PC-9 (cell line): Measurements from ENCODE around the gene RASSF4. TPM values are rescaled to one million over a fixed set of nuclear protein-coding genes. Genes with fewer than 3 reads are reported as not detected.
A peak's percentile ranks its signal among the peaks of the same experiment; 100 is the strongest.

Experiments used
- BruUV-seq: library from RNA; stranded (reverse); fragments of 400-500 nt; replicated peaks from 2 replicates; lab custom pipeline; 2021; lab: Mats Ljungman, UMichigan
- CTCF ChIA-PET: fragments of 300-600 bp; sonication (Branson Sonifier 250); formaldehyde crosslinking; loops from one replicate; lab custom pipeline; 2022; ENCODE audit warnings: antibody characterized with exemption; lab: Charles Lee
- POLR2A ChIA-PET: fragments of 300-600 bp; sonication (Branson Sonifier 250); formaldehyde crosslinking; loops from one replicate; lab custom pipeline; 2022; ENCODE audit warnings: antibody characterized with exemption; ENCODE audit not compliant: unreplicated experiment; lab: Charles Lee
- DNase-seq, 2 experiments: peaks; one replicate each; pipeline versions ENCODE4 v3.0.0 to v3.0.0-alpha.2; 2015 to 2022; ENCODE audit warnings: mixed read lengths in 1 of 2
- H2AFZ ChIP-seq: fragments of 200-600 bp; sonication (generic); 2 replicates; pipeline ENCODE4 v1.8.1; 2017; ENCODE audit warnings: antibody characterized with exemption
- H3F3A ChIP-seq: fragments of 200-600 bp; sonication (generic); 2 replicates; pipeline ENCODE4 v1.8.1; 2017; ENCODE audit warnings: antibody characterized with exemption, mild to moderate bottlenecking, low read depth; ENCODE audit not compliant: insufficient read depth
- H3K27ac ChIP-seq: fragments of 200-600 bp; sonication (generic); 2 replicates; pipeline ENCODE4 v1.6.1; 2016; ENCODE audit warnings: mixed run types
- H3K27me3 ChIP-seq: fragments of 200-600 bp; sonication (generic); 2 replicates; pipeline ENCODE4 v1.6.1; 2016; ENCODE audit warnings: low read depth, mixed run types; ENCODE audit not compliant: insufficient read depth
- H3K36me3 ChIP-seq: fragments of 200-600 bp; sonication (generic); 2 replicates; pipeline ENCODE4 v1.6.1; 2016; ENCODE audit warnings: low read depth, mixed run types
- H3K4me1 ChIP-seq: fragments of 200-600 bp; sonication (generic); replicated peaks from 2 replicates; pipeline ENCODE4 v1.6.1; 2016; ENCODE audit warnings: mixed run types; ENCODE audit not compliant: insufficient read depth
- H3K4me2 ChIP-seq: fragments of 200-600 bp; sonication (generic); 2 replicates; pipeline ENCODE4 v1.6.1; 2017; ENCODE audit warnings: mixed run types
- H3K4me3 ChIP-seq: fragments of 200-600 bp; sonication (generic); 2 replicates; pipeline ENCODE4 v1.6.1; 2016; ENCODE audit warnings: mixed run types
- H3K79me2 ChIP-seq: fragments of 200-600 bp; sonication (generic); 2 replicates; pipeline ENCODE4 v1.6.1; 2017; ENCODE audit warnings: low read depth, mixed run types
- H3K9me2 ChIP-seq: fragments of 200-600 bp; sonication (generic); 2 replicates; pipeline ENCODE4 v1.8.1; 2017; ENCODE audit warnings: mild to moderate bottlenecking; ENCODE audit not compliant: insufficient read depth
- H3K9me3 ChIP-seq: fragments of 200-600 bp; sonication (generic); 2 replicates; pipeline ENCODE4 v1.8.1; 2016; ENCODE audit warnings: low read depth; ENCODE audit not compliant: insufficient read depth
- H4K20me1 ChIP-seq: fragments of 200-600 bp; sonication (generic); 2 replicates; pipeline ENCODE4 v1.8.1; 2017; ENCODE audit not compliant: insufficient read depth
- EZH2 ChIP-seq: fragments of 200-600 bp; sonication (generic); IDR thresholded peaks from 2 replicates; pipeline ENCODE4 v1.8.0; 2017; ENCODE audit warnings: antibody characterized with exemption, low read depth
- intact Hi-C: fragments of 100-400 bp; cut with micrococcal nuclease; formaldehyde crosslinking; loops from one replicate; pipeline ENCODE4 v1.10.0; 2022; ENCODE audit not compliant: unreplicated experiment
- total RNA-seq: library from RNA; stranded (reverse); gene quantifications from 2 replicates; pipeline ENCODE4 v1.2.3, GENCODE V29; 2021
- TF ChIP-seq, protein P1 (sequence below): fragments of 200-600 bp; sonication (generic); conservative IDR thresholded peaks from 2 replicates; pipeline ENCODE4 v1.6.1; 2017; ENCODE audit warnings: mixed run types, antibody characterized with exemption, mild to moderate bottlenecking, moderate library complexity

Gene RASSF4
- total RNA-seq, 1 experiment from 2014 or later, result 6.5 TPM

DNA sequence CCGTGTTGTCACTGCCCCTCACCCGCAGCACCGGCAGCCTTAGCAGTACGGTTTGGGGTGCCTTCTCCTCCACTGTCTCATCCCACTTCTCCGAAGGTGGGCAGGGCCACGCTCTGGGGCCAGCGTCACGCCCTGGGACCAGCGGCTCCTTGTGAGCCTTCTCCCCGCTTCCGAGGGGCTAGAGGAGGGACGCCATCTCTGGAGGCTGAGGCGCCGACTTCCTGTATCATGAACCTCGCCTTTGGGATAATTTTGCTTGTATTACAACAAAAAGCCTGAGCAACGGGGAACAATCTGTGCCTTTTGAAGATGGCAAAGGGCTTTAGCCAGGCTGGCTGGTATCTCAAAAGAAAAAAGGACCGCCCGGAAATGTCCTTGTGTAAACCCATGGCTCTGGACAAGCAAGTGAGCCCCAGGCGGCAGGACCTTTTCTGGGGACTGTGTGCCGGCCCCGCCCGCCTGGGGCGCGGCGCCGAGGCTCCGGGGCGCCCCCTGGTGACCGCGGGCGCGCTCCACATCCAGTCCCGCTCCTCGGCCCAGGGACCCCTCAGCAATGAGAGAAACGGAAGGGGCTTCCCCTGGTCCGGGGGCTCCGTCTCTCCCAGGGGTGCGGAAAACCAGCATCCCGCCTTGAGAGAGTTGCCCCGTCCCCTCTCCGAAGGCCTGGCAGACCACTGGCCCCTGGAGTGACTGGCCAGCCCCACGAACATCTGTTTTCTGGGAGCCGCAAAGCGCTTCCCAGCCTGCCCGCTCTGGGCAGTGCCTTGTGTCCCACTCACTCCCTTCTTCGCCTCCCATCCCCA, 15.2 kb downstream of the RASSF4 start:
- Histone ChIP-seq H3K4me3 (peak overlapping the region; percentile 54; the same call in 1 of the 2 replicates), H2AFZ (peak overlapping the region; percentile 49; the same call in 1 of the 2 replicates), H3K4me1 (peaks cover 54% of the 10 kb centered on the region), H3K27ac (no peak overlapping the region), H3K9me3 (no peaks in the 10 kb centered on the region), H3K79me2 (peaks cover 22% of the 10 kb centered on the region), H4K20me1 (peaks cover 9% of the 10 kb centered on the region), H3K4me2 (peak overlapping the region; percentile 92), H3F3A (peaks cover 15% of the 10 kb centered on the region; the same call in 1 of the 2 replicates), H3K9me2 (no peaks in the 10 kb centered on the region), H3K27me3 (no peaks in the 10 kb centered on the region), H3K36me3 (no peaks in the 10 kb centered on the region)
- peak in 1 of 2 experiments; percentile 81 for DNase-seq
- intact Hi-C loops, result loop anchor here (1.0 to 5.0 kb wide), 4 partner anchors 16 to 1113 kb away; partner anchors contain the start of gene RASSF4
- no peak for TF ChIP-seq EZH2
- TF ChIP-seq, protein P1, sequence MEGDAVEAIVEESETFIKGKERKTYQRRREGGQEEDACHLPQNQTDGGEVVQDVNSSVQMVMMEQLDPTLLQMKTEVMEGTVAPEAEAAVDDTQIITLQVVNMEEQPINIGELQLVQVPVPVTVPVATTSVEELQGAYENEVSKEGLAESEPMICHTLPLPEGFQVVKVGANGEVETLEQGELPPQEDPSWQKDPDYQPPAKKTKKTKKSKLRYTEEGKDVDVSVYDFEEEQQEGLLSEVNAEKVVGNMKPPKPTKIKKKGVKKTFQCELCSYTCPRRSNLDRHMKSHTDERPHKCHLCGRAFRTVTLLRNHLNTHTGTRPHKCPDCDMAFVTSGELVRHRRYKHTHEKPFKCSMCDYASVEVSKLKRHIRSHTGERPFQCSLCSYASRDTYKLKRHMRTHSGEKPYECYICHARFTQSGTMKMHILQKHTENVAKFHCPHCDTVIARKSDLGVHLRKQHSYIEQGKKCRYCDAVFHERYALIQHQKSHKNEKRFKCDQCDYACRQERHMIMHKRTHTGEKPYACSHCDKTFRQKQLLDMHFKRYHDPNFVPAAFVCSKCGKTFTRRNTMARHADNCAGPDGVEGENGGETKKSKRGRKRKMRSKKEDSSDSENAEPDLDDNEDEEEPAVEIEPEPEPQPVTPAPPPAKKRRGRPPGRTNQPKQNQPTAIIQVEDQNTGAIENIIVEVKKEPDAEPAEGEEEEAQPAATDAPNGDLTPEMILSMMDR, result peak; percentile 92
- no TSS peak for BruUV-seq
- ChIA-PET CTCF (interaction anchor here (0.6 to 1.0 kb wide), 2 partner anchors 11 to 34 kb away, joined by 3 to 4 read pairs; no protein-coding TSS in a partner anchor), POLR2A (interaction anchor here (0.5 kb wide), 2 partner anchors 11 to 27 kb away, joined by 3 to 10 read pairs; no protein-coding TSS in a partner anchor)

DNA sequence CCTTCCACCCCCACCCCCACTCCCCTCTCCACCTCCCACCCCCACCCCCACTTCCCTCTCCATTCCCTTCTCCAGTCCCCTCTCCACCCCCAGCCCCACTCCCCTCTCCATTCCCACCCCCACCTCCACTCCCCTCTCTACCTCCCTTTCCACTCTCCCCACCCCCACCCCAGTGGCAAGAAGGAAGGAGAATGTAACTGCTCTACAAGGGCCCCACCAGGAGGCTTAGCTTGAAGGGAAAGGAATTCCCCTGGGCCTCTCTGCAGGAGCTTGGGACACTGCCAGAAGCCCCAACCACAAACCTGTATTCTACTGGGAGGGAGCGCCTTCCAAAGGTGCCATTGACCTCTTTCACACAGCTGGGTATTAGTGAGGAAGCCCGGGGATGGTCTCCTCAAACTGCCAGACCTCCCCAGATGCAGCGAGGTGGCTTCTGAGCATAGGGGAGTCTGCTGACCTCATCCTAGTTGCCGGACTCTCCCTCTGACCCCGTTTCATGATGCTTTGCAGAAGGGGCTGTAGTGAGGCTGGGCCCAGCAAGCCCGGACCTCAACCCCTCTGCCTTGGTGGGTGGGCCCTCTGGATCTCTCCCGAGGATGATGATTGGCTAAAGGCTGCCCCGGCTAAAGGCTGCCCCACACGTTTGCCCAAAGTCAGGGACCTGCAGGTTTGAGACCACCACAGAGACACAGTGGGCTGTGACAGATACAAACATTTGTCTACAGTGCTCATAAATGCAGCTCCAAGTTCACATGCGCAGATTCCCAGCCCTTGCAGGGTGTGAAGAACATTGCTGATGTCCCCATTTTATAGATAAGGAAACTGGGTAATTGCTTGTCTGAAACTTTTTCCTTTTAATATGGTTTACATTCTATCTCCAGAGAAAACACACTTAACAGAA, 16.1 kb downstream of the RASSF4 start:
- intact Hi-C loops, result loop anchor here (5.0 kb wide), 2 partner anchors 402 to 1113 kb away; no protein-coding TSS in a partner anchor
- Histone ChIP-seq H3K9me3 (no peaks in the 10 kb centered on the region), H3K4me1 (peaks cover 63% of the 10 kb centered on the region), H3K4me3 (peak overlapping the region; percentile 61; the same call in 1 of the 2 replicates), H3K9me2 (no peaks in the 10 kb centered on the region), H3K27me3 (no peaks in the 10 kb centered on the region), H3F3A (peaks cover 15% of the 10 kb centered on the region; the same call in 1 of the 2 replicates), H3K36me3 (no peaks in the 10 kb centered on the region), H3K27ac (no peak overlapping the region), H3K4me2 (peak overlapping the region; percentile 92), H2AFZ (no peak overlapping the region), H3K79me2 (peaks cover 22% of the 10 kb centered on the region), H4K20me1 (peaks cover 9% of the 10 kb centered on the region)
- ChIA-PET POLR2A (interaction anchor here (0.5 to 0.6 kb wide), 3 partner anchors 12 to 42 kb away, joined by 3 to 10 read pairs (median 3); no protein-coding TSS in a partner anchor), CTCF (interaction anchor here (0.6 to 1.1 kb wide), 9 partner anchors 11 to 1747 kb away, joined by 3 to 15 read pairs (median 5); no protein-coding TSS in a partner anchor)
- peak; percentile 85 for DNase-seq
- BruUV-seq, result no TSS peak
- TF ChIP-seq, protein P1, result no peak
- no peak for TF ChIP-seq EZH2
